ENCODE data around the gene COL16A1.

COL16A1 gene

DNA sequence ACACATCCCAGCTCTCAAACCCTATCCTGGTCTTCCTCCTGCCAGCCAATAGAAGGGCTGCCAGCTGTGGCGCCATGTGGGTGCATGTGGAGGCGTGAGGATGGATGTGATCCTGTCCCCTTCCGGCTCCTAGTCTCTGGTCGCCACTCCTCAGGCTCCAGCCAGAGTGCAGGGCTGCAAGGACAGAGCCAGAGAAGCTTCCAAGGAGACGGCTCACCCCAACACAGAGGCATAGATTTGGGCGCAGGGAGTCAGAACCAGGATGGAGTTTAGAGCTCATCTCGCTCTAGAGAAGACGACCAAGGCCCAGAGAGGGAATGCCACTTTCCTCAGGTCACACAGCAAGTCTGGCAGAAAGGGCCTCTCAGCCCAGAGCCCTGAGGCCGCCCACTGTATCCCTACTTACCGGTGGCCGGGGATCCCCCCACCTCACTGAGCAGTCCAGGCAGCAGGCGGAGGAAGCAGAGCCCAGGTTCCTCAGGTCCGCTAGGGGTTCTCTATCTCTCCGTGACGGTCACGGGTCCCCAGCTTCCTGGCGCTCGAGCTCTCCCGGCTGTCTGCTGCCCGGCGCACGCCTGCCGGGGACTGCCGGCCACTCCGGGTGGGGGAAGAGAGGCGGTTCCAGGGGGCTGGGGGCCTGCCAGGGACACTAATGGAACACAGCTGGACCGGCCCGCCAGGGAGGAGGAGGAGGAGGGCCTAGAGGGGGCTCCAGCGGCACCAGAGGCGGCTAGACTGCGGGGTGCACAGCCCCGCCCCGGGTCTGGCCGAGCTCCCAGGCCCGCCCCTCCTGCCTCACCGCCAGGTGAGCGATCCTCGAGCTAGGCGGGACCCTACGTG is at the start of gene COL16A1:
TSS of gene COL16A1 (minus strand) at position 587 of the 840 bp plus-strand sequence. CDS start 1,824 bp downstream, outside the sequence.
- in situ Hi-C loops (cut with MboI; ENCODE audit: low pct_unique_long_range_greater_than_20kb, low sequenced_read_pairs), result no loop called here
- DNase-seq, result no peak

DNA sequence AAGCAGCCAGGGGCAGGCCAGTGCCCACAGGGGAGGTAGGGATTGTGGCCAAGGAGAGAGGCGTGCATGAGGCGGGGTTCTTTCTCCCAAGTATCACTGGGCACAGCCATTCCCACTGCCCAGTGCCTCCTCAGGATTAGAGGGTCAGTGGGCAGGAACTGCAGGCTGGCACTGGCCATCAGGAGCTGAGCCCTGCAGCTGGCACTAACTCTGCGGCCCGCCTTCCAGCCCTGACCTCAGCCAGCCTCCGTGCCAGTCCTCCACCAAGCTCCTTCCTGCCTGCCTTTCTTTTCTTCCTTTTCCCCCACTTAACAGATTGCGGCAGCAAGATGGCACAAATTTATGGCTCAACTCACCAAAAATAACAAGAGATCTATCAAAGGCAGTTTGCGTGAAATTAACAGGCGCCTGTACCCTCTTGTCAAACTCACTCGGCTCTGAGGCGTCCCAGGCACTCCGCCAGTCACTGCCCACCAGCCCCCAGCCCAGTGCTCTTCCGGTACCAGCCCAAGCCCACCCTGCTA is 49.2 kb upstream of the COL16A1 start:
- in situ Hi-C loops (cut with MboI; ENCODE audit: low pct_unique_long_range_greater_than_20kb, low sequenced_read_pairs), result no loop called here
- DNase-seq, result no peak

DNA sequence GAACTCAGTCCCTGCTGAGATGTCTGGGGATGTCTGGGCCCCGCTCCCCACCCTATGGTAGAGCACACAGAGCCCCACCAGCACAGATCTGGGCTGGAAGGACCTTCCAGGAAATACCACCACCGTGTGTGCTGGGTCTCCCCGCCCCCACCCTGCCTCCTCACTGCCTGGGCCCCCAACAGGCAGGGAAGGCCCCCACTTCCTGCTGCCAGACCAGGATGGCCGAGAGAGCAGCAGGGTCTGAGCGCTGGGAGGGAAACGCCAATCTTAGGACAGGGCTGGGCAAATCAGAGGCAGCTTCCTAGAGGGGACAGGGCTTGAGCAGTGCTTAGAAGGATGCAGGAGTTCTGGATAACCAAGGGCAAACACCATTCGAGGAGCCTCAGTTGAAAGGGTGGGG is 48.4 kb upstream of the COL16A1 start:
- no peak for DNase-seq
- in situ Hi-C loops (cut with MboI; ENCODE audit: low pct_unique_long_range_greater_than_20kb, low sequenced_read_pairs), result no loop called here

DNA sequence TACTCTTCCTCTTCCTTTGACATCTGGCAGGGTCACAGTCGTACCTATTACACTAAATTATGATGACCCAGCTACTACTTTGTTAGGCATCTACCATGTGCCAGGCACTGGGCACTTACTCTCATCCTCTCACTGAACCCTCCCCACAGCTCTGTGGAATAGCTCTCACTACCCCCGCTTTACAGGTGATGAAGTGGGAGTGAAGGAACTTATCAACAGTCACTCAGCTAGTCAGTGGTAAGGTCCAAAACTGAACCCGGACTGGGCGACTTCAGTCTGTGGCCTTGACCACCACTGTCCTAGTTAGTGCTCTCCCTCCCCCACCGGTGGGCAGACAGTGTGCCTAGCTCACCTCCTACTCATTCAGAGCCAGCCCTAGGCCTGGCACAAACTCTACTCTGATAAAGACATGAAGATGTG is 48.0 kb upstream of the COL16A1 start:
- DNase-seq, result no peak
- in situ Hi-C loops (cut with MboI; ENCODE audit: low pct_unique_long_range_greater_than_20kb, low sequenced_read_pairs), result no loop called here

DNA sequence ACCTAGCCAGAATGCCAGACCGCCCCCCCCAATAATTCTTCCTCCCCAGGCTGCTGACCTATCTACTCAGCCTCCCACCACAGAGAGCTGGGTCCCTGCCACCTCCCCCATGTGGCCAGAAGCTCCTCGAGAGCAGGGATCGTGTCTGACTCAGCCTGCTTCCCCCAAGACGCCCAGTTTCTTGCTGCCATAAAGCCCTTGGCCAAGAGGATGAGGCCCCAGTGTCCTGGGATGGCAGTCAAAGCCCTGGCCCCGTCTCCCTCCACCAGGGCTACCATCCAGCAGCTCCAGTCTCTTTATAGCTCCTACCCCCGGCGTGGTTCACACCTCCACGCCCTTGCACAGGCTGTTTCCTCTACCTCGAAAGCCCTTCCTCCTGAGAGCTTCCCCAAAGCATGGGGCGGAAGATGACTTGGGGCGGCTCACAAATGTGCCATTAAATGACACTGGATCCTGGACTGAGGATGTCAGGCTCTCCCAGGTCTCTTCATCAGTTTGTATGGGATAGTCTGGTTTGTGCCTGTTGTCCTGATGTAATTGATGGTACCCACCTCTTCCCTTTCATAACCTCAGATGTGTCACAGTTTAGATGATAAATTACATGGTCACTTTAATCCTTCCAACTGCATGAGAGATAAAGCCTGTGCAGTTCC is 47.2 kb upstream of the COL16A1 start:
- in situ Hi-C loops (cut with MboI; ENCODE audit: low pct_unique_long_range_greater_than_20kb, low sequenced_read_pairs), result no loop called here
- DNase-seq, result peak; percentile 55

DNA sequence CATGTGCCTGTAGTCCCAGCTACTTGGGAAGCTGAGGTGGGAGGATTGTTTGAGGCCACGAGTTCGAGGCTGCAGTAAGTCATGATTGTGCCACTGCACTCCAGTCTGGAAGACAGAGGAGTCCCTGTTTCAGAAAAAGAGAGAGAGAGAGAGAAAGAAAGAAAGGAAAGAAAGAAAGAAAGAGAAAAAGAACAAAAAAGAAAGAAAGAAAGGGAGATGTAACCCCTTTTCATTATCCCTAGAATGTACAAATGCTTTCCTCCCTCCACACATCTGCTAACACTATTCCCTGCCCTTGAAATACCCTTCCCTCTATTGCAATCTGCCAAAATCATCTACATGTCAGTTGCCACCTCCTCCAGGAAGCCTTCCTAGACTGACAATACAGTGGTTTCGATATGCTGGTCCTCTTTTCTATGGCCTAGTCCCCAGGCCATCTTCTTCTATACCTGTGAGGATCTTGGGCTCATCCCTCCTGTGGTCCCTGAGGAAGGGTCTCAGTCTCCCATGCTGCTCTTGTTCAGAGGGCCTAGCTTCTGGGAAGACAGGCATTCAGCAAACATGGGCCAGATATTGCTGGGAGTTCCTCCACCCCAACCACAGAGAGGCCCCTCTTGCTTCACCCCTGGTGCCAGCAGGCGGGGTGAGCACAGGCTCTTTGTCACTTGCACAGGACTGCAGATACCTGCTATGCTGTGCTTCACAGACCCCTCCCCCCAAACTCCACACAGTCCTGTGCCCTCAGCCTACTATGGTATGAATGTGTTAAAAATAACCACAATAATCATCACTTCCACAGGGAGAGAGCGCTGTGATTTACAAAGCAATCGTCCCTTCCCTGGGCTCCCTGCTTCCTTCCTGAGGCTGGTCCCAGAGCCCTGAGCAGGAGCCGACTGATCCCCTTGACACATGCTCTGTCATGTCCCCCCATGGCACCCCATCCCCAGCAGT is 46.2 kb upstream of the COL16A1 start:
- in situ Hi-C loops (cut with MboI; ENCODE audit: low pct_unique_long_range_greater_than_20kb, low sequenced_read_pairs), result no loop called here
- no peak for DNase-seq

DNA sequence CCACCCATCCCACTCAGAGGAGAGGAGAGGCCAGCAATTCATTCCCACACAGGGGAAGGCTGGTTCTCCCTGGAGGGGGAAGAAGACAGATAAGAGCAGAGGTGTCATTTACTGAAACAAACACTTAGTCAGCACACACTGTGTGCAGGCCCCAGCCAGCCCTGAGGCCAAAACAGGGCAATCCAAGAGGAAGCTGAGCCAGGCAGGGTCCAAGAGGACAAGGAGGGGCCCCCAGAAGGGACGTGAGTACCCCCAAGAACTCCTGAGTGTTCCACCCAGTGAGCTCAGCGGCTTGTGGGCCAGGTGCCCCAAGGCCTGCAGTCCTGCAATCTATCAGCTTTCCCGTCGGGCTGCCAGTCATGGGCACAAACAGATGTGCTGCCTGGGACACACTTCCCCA is 44.5 kb upstream of the COL16A1 start:
- in situ Hi-C loops (cut with MboI; ENCODE audit: low pct_unique_long_range_greater_than_20kb, low sequenced_read_pairs), result no loop called here
- DNase-seq, result no peak

DNA sequence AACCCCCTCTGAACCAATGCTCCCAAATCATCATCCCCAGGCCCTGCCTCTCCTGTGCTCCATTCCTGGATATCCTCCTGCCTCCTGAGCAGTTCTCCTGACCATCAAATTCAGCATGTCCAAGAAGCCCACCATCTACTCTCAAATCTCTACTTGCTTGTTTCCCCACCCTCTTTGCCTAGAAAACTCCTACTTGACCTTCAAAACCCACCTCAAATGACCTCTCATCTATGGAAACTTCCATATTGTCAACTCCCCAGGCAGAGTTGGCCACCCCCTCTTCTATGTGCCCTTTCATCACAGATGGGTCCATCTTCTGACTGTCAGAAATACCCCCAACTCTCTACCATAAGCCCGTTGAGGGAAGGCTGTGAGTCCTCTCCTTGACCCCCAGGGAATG is 43.5 kb upstream of the COL16A1 start:
- DNase-seq, result no peak
- in situ Hi-C loops (cut with MboI; ENCODE audit: low pct_unique_long_range_greater_than_20kb, low sequenced_read_pairs), result no loop called here

DNA sequence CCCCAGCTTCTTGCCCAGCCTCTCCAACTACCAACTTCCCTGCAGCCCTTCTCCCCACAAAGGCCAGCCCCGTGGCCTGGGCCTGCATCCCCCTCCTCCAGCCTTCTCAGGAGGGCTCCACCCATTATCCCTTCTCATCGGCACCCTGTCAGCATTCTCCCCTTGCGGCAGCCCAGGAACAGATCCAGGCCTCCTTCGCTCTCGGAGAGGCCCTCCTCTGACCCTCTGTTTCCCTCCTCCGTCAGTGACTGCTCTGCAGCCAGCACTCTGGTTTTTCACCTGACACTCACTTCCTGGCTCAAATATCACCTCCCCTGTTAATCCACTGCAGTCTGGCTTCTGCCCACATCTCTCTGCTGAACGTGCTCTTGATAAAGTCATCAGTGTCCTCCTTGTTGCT is 42.9 kb upstream of the COL16A1 start:
- DNase-seq, result no peak
- in situ Hi-C loops (cut with MboI; ENCODE audit: low pct_unique_long_range_greater_than_20kb, low sequenced_read_pairs), result no loop called here

DNA sequence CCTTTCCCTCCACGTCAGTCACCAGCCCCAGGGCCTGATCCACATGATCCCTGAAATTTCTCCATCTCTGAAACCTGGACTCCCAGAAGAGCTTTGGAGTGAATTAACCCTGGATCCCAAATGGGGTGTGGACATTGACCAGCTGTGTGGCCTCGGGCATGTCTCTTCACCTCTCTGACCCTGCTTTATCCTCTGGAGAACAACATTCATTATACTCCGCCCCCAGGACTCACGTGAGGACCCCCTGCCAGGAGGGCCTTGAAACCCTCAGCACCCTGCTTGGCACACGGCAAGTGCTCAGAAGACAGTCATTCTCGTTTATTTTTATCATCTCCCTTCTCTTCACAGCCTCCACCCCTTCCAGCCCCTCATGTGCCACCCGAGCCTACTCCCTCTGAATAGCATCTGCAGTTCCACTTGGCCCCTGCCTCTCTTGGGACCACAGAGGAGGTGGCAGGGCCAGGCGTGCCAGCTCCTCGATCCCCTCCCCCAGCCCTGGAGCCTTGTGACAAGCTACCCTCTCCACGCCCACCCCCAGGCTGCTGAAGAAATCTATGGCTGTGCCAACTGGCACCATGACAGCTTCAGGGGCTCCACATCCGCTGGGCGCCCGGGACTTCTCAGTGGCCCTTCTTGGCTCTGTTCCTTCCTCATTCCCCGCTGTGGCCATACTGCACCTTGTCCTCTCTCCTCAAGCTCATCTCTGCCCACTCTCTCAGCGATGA is 42.3 kb upstream of the COL16A1 start:
- in situ Hi-C loops (cut with MboI; ENCODE audit: low pct_unique_long_range_greater_than_20kb, low sequenced_read_pairs), result no loop called here
- DNase-seq, result no peak

DNA sequence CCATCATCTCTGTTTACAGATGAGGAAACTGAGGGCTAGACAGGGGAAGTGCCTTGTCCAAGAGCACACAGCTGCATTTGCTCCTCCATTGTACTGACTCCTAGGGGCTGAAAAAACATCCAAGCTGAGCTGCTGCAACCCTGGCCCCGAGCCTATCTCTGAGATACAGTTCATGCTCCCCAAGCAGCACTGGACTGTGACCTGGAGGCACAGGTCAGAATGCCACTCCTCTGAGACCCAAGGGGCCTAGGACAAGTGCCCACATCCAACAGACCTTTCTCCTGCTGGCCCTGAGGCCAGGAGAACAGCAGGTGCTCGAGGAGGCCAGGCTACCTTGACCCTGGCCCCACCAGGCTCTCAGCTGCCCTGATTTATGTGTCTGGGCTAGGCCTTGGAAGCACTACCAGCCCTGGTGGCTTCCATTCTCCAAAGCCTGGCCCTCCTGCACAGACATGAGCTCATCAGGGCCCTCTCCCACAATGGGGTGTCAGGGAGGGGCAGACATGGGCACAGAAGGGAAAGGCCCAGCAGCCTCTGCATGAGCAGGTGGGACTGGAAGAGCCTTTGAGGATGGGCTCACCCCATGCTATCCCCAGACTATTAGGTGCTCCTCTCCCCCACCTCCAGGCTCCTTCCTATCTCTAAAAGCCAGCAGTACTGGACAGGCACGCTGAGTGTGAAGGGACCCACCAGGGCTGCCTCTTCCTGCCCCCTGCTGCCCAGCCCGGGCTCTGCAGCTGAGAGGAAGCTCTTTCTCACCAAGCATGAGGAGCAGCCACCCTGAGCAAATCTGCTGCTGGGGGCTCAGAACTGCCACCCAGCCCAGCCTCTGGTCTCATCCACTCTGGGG is 41.5 kb upstream of the COL16A1 start:
- in situ Hi-C loops (cut with MboI; ENCODE audit: low pct_unique_long_range_greater_than_20kb, low sequenced_read_pairs), result no loop called here
- DNase-seq, result peak; percentile 68

DNA sequence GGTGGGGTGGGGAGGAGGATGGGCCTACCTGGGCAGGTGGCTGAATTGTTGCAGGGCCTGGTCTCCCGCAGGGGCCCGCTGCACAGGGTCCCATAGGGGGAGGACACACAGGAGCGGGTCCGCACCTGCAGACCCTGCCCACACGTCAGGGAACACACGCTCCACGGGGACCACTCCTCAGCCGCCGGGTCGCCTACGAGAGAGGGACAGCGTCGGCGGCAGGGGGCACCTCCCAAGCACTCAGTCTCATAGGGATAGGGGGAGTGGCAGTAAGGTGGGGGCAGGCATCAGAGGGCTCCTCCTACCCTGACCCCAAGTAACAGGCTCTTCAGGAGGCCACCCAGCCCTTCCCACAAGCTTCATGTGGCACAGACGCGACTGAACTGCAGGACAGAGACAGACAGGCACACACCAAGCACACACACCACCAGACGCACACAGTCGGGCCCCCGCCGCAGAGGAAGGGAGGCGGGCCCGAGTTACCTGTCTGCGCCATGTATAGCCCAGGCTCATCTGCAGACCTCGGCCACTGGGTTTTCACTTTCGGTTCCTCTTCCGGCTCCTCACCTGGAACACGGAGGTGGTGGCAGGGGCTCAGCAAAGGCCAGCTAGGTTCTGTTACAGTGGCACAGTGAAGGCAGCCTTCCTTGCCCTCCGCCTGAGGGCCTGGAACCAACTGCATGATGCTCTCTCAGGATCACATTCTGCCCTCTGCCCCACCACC is 40.5 kb upstream of the COL16A1 start:
- in situ Hi-C loops (cut with MboI; ENCODE audit: low pct_unique_long_range_greater_than_20kb, low sequenced_read_pairs), result no loop called here
- no peak for DNase-seq

DNA sequence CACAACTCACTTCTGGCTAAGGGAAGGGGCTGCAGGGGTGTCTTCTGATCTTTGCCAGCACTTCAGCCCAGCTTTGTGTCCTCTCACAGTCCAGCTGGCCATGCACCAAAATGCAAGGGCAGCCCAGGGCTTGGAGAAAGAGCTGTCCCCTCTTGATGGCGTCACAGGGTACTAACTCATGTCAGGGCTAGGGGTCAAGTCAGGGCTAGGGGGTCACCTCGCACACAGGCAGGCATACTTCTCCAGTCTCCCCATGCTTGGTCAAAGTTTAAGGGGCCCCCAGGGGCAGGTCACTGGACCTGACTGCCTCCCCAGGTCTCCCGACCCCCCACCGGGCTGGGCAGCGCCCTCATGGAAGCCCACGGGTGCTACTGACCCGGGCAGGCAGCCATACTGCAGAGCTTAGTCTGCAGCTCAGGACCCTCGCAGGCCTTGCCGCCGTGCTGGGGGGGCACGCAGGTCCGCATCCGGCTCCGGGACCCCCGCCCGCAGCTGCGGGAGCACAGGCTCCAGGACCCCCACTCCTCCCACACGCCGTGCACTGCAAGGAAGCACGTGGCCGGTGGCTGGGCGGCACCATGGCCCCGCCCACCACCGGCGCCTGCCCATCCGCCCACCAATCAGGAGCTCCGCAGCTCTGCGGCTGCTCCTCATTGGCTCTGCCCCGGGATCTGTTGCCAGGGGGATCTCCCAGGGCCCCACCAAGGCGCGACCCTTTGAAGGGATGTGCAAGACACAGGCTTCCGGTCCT is 38.8 kb upstream of the COL16A1 start:
- in situ Hi-C loops (cut with MboI; ENCODE audit: low pct_unique_long_range_greater_than_20kb, low sequenced_read_pairs), result no loop called here
- DNase-seq, result no peak

DNA sequence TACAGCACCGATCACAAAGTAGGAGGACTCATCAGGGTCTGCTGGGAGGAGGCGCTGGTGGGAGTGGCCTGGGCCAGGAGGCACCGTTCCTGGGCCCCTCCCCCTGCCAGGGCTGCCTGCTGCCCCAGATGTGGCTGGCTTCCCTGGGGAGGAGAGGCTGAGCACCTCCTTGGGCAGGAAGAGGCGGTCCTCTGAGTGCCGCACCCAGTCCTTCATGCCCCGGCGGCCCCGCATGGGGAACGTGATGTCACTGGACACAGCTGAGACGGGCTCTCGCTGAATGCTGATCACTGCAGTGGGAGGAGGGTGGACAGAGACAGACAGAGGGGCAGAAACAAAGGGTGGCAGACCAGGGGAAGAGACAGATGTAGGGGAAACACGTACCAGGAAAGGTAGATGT is 35.5 kb upstream of the COL16A1 start:
- no peak for DNase-seq
- in situ Hi-C loops (cut with MboI; ENCODE audit: low pct_unique_long_range_greater_than_20kb, low sequenced_read_pairs), result no loop called here

DNA sequence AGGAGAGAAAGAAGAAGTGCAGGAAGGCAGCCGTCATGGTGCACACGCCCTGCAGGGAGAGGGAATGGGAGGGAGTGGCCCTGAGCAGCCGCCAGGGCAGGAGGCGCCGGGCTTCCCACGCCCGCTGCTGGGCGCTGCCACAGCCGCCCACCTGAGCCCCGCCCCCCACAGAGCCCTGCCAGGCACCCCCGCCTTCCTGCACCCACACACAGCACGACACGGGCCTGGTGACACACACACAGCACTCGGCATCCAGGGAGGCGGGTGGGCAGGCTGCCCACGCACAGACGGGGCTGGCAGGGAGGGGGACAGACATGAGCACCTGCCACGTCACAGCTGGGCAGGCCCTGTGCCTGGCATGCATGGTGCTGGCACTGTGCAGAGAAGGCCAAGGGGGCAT is 32.9 kb upstream of the COL16A1 start:
- DNase-seq, result no peak
- in situ Hi-C loops (cut with MboI; ENCODE audit: low pct_unique_long_range_greater_than_20kb, low sequenced_read_pairs), result no loop called here

DNA sequence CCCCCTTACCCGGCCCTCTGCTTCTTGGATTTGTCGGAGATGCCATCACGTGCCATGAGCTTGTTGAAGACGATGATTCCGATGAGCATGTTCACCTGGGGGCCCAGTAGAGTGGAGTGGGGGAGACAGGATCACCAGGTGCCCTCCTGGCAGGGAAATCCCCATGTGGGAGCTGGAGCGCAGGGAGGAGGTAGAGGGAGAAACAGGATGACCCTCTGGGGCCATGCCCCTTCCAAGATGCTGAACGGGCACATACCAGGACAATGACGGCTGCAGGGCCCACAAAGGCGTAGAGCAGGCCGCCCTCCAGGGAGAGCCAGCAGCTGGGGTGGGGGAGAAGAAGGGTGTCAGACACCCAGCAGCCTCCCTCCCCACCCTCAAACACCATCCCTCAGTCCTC is 31.8 kb upstream of the COL16A1 start:
- in situ Hi-C loops (cut with MboI; ENCODE audit: low pct_unique_long_range_greater_than_20kb, low sequenced_read_pairs), result no loop called here
- no peak for DNase-seq
